ENCODE measurements around the gene SVEP1. TPM values are rescaled to one million over a fixed set of nuclear protein-coding genes. Genes with fewer than 3 reads are reported as not detected.

Gene SVEP1
- total and polyA plus RNA-seq, 2 donors (not counting 1 experiment from before 2014, with no cell fraction given): not detected

GRCh38 chr9:110338143-110338542 is 241.4 kb downstream of the SVEP1 start:
- Histone ChIP-seq H3K4me1 (ENCODE audit: control insufficient read depth in 2 of 2, insufficient read depth in 2 of 2, low read length in 2 of 2) (peaks cover 0 to 5% of the 10 kb centered on the region in 2 donors), H3K9me3 (ENCODE audit: control extremely low read depth in 1 of 3, control insufficient read depth in 2 of 3, insufficient read depth in 1 of 3, low read length in 2 of 3) (no peaks in the 10 kb centered on the region), H2AFZ (ENCODE audit: insufficient read depth, low read depth, low read length, poor library complexity, severe bottlenecking) (no peak overlapping the region), H3K4me2 (replicated peaks; ENCODE audit: low read depth, low read length, poor library complexity, severe bottlenecking) (no peak overlapping the region), H3K4me3 (ENCODE audit: control extremely low read depth in 1 of 5, extremely low read depth in 1 of 5, insufficient read depth in 1 of 5, low read depth in 2 of 5, low read length in 4 of 5) (no peak overlapping the region), H3K9ac (ENCODE audit: low read length) (no peak overlapping the region), H3K27me3 (replicated peaks in 1 of 4; ENCODE audit: control extremely low read depth in 1 of 4, control insufficient read depth in 3 of 4, insufficient read depth in 4 of 4, low read length in 3 of 4) (no peaks in the 10 kb centered on the region), H3K27ac (ENCODE audit: low read length in 2 of 2) (no peak overlapping the region), H3K36me3 (replicated peaks in 1 of 2; ENCODE audit: control extremely low read depth in 1 of 2, control insufficient read depth in 1 of 2, extremely low read depth in 1 of 2, insufficient read depth in 2 of 2, low read length in 1 of 2) (no peaks in the 10 kb centered on the region), H3K79me2 (ENCODE audit: control insufficient read depth, insufficient read depth, low read length) (no peaks in the 10 kb centered on the region), H4K20me1 (ENCODE audit: control insufficient read depth, insufficient read depth, low read length, poor library complexity, severe bottlenecking) (no peaks in the 10 kb centered on the region)
- ChIA-PET POLR2A (no interaction called here), CTCF (no interaction called here)
- peaks cover 12% of the 10 kb centered on the region for H3K27me3 Mint-ChIP-seq
- H3K4me1 Mint-ChIP-seq: peaks cover 7% of the 10 kb centered on the region
- no peak for ATAC-seq (ENCODE audit: low read depth)
- 100% methylated on average over 1 of the region's 1 CpG for whole genome bisulfite sequencing (ENCODE audit: insufficient coverage)
- no peak for DNase-seq
- H3K27ac Mint-ChIP-seq: no peak overlapping the region
- intact Hi-C loops (cut with micrococcal nuclease): no loop called here
- TF ChIP-seq CTCF (IDR thresholded peaks at IDR 0.05): no peak
- TF ChIP-seq EZH2 (IDR thresholded peaks at IDR 0.05; ENCODE audit: borderline replicate concordance, insufficient read depth, low read depth, low read length, poor library complexity, severe bottlenecking): no peak
- no peak overlapping the region for H3K4me3 Mint-ChIP-seq
- H3K9me3 Mint-ChIP-seq (ENCODE audit: insufficient read depth): no peaks in the 10 kb centered on the region

- Histone ChIP-seq H3K9ac (ENCODE audit: low read length) (no peak within 1 kb of the TSS), H3K4me1 (ENCODE audit: control insufficient read depth in 2 of 2, insufficient read depth in 2 of 2, low read length in 2 of 2) (peaks cover 0 to 5% of the 10 kb centered on the region in 2 donors), H3K79me2 (ENCODE audit: control insufficient read depth, insufficient read depth, low read length) (no peaks in the 10 kb centered on the region), H3K4me3 (ENCODE audit: control extremely low read depth in 1 of 5, extremely low read depth in 1 of 5, insufficient read depth in 1 of 5, low read depth in 2 of 5, low read length in 4 of 5) (no peak within 1 kb of the TSS), H3K4me2 (replicated peaks; ENCODE audit: low read depth, low read length, poor library complexity, severe bottlenecking) (no peak within 1 kb of the TSS), H3K27me3 (replicated peaks in 1 of 4; ENCODE audit: control extremely low read depth in 1 of 4, control insufficient read depth in 3 of 4, insufficient read depth in 4 of 4, low read length in 3 of 4) (no peaks in the 10 kb centered on the region), H4K20me1 (ENCODE audit: control insufficient read depth, insufficient read depth, low read length, poor library complexity, severe bottlenecking) (no peaks in the 10 kb centered on the region), H2AFZ (ENCODE audit: insufficient read depth, low read depth, low read length, poor library complexity, severe bottlenecking) (no peak within 1 kb of the TSS), H3K27ac (ENCODE audit: low read length in 2 of 2) (no peak within 1 kb of the TSS), H3K9me3 (ENCODE audit: control extremely low read depth in 1 of 3, control insufficient read depth in 2 of 3, insufficient read depth in 1 of 3, low read length in 2 of 3) (no peaks in the 10 kb centered on the region), H3K36me3 (replicated peaks in 1 of 2; ENCODE audit: control extremely low read depth in 1 of 2, control insufficient read depth in 1 of 2, extremely low read depth in 1 of 2, insufficient read depth in 2 of 2, low read length in 1 of 2) (no peaks in the 10 kb centered on the region)
- no peak for ATAC-seq (ENCODE audit: low read depth)
- Mint-ChIP-seq H3K4me1 (peaks cover 7% of the 10 kb centered on the region), H3K27me3 (peaks cover 15% of the 10 kb centered on the region), H3K9me3 (ENCODE audit: insufficient read depth) (no peaks in the 10 kb centered on the region), H3K27ac (no peak within 1 kb of the TSS), H3K4me3 (no peak within 1 kb of the TSS)
- intact Hi-C loops (cut with micrococcal nuclease): no loop called here
- ChIA-PET CTCF (no interaction called here), POLR2A (no interaction called here)
- no CpG with 5 or more reads among the region's 1 CpG for WGBS (ENCODE audit: insufficient coverage)
- no peak for TF ChIP-seq EZH2 (IDR thresholded peaks at IDR 0.05; ENCODE audit: borderline replicate concordance, insufficient read depth, low read depth, low read length, poor library complexity, severe bottlenecking)
- TF ChIP-seq CTCF (IDR thresholded peaks at IDR 0.05): no peak
- no peak for DNase-seq
These were observed 241.8 kb downstream of the SVEP1 start, which contains the start of gene TXNDC8 for GRCh38 chr9:110337727-110338126. TSS of gene TXNDC8 (minus strand) at chr9:110337863.

Data from B cell (primary cell).